ENCODE data around the gene SLC6A1. TPM values are rescaled to one million over a fixed set of nuclear protein-coding genes. Genes with fewer than 3 reads are reported as not detected.

Gene SLC6A1
- total RNA-seq, 1 experiment from 2014 or later = not detected

- H2AFZ ChIP-seq (ENCODE audit: low read depth, low read length, poor library complexity, severe bottlenecking) = no peak overlapping the region
- peaks cover 70% of the 10 kb centered on the region for H3K27me3 ChIP-seq (ENCODE audit: insufficient read depth, low read length)
These were observed 588 bp downstream of the SLC6A1 start for GRCh38 chr3:10992943-10993728.

More at GRCh38 chr3:10992943-10993728, 588 bp downstream of the SLC6A1 start:
- Histone ChIP-seq H4K20me1 (ENCODE audit: insufficient read depth) (no peaks in the 10 kb centered on the region), H3K27ac (ENCODE audit: low read depth, low read length) (no peak overlapping the region), H3K4me1 (ENCODE audit: control insufficient read depth in 1 of 2, insufficient read depth in 2 of 2, low read length in 2 of 2) (no peaks in the 10 kb centered on the region), H3K4me3 (replicated peaks in 1 of 2; ENCODE audit: low read depth in 1 of 2, low read length in 2 of 2) (no peak overlapping the region), H3K36me3 (ENCODE audit: control insufficient read depth in 1 of 2, insufficient read depth in 2 of 2, low read length in 2 of 2) (no peaks in the 10 kb centered on the region), H3K9me3 (ENCODE audit: control insufficient read depth in 1 of 2, insufficient read depth in 1 of 2, low read depth in 1 of 2, low read length in 2 of 2) (no peaks in the 10 kb centered on the region), H3K9me2 (ENCODE audit: insufficient read depth) (no peaks in the 10 kb centered on the region), H3K9ac (ENCODE audit: low read length) (no peak overlapping the region), H3K4me2 (ENCODE audit: low read length) (no peak overlapping the region), H3K79me2 (ENCODE audit: insufficient read depth, low read length) (no peaks in the 10 kb centered on the region)
- CTCF ChIA-PET = no interaction called here
- ATAC-seq = no peak
- POLR2A ChIA-PET = no interaction called here
- RAD21 ChIA-PET (ENCODE audit: low non-redundant PET in 1 of 2, low total read pairs in 2 of 2, uncharacterized antibody in 2 of 2, unreplicated experiment in 2 of 2) = no interaction called here
- TF ChIP-seq REST (IDR thresholded peaks at IDR 0.05; ENCODE audit: low read depth) = no peak
- TF ChIP-seq ZBTB33 (IDR thresholded peaks at IDR 0.05; ENCODE audit: extremely low read depth, insufficient replicate concordance, low read length) = no peak
- no peak for TF ChIP-seq EZH2phosphoT487 (IDR thresholded peaks at IDR 0.05; ENCODE audit: borderline replicate concordance)
- TF ChIP-seq ZFX (IDR thresholded peaks at IDR 0.05) = no peak
- TF ChIP-seq SP1 (IDR thresholded peaks at IDR 0.05; ENCODE audit: low read depth) = no peak
- no peak for TF ChIP-seq SRF (IDR thresholded peaks at IDR 0.05; ENCODE audit: low read depth)
- TF ChIP-seq ATF3 (IDR thresholded peaks at IDR 0.05) = no peak
- no peak for TF ChIP-seq CTCF (IDR thresholded peaks at IDR 0.05 in 2 of 3, conservative IDR thresholded peaks at IDR 0.05 in 1 of 3; ENCODE audit: borderline replicate concordance in 1 of 3, insufficient read depth in 1 of 3, low read depth in 2 of 3, low read length in 2 of 3)
- no peak for TF ChIP-seq TCF7L2 (IDR thresholded peaks at IDR 0.05; ENCODE audit: borderline replicate concordance, extremely low read depth, insufficient read depth, insufficient read length)
- no TSS peak for BruUV-seq (replicated peaks)
- no peak for DNase-seq (ENCODE audit: low read depth, low spot score)
- intact Hi-C loops (cut with micrococcal nuclease) = no loop called here

All from HCT116 (cell line).